Fibroblast of the aortic adventitia (primary cell): Measurements from ENCODE around the gene VTI1B. TPM values are rescaled to one million over a fixed set of nuclear protein-coding genes. Genes with fewer than 3 reads are reported as not detected.

Experiments used
- DNase-seq: peaks from one replicate; pipeline ENCODE4 v3.0.0-alpha.2; 2010; ENCODE audit warnings: low read depth
- H3K4me3 ChIP-seq: 2 replicates; pipeline ENCODE4 v1.5.1; 2011; ENCODE audit warnings: low read depth, mild to moderate bottlenecking, control low read depth, low read length, moderate library complexity
- CTCF ChIP-seq: IDR thresholded peaks from 2 replicates; pipeline ENCODE4 v1.5.1; 2011; ENCODE audit warnings: mild to moderate bottlenecking, low read length, control low read depth, inconsistent platforms; ENCODE audit not compliant: insufficient read depth
- total RNA-seq: library from RNA; depleted of rRNA; stranded (reverse); fragments of >200 nt; gene quantifications from 2 replicates; pipeline ENCODE4 v1.2.3, GENCODE V29; 2012; ENCODE audit warnings: low replicate concordance

VTI1B gene
- total RNA-seq, 1 donor: 69.0 TPM

- peak; percentile 80 for DNase-seq
- no peak for TF ChIP-seq CTCF
- no peak overlapping the region for H3K4me3 ChIP-seq
These were observed 8.6 kb downstream of the VTI1B start for GRCh38 chr14:67665868-67666267.

GRCh38 chr14:67663633-67664032 is 10.8 kb downstream of the VTI1B start:
- no peak for TF ChIP-seq CTCF
- no peak for DNase-seq
- no peak overlapping the region for H3K4me3 ChIP-seq

GRCh38 chr14:67653651-67654280 is 20.7 kb downstream of the VTI1B start:
- peak; percentile 82 for DNase-seq
- no peak for TF ChIP-seq CTCF
- H3K4me3 ChIP-seq: no peak overlapping the region

- TF ChIP-seq CTCF: no peak
- DNase-seq: no peak
- H3K4me3 ChIP-seq: no peak overlapping the region
These were observed 22.2 kb downstream of the VTI1B start for GRCh38 chr14:67652189-67652588.

- H3K4me3 ChIP-seq: no peak overlapping the region
- TF ChIP-seq CTCF: no peak
- peak; percentile 61 for DNase-seq
These were observed 23.7 kb downstream of the VTI1B start for GRCh38 chr14:67650694-67651093.

- TF ChIP-seq CTCF: no peak
- peak; percentile 15 for DNase-seq
- H3K4me3 ChIP-seq: no peak overlapping the region
These were observed 24.3 kb downstream of the VTI1B start for GRCh38 chr14:67650151-67650550.

- no peak overlapping the region for H3K4me3 ChIP-seq
- no peak for DNase-seq
- no peak for TF ChIP-seq CTCF
These were observed 28.3 kb downstream of the VTI1B start for GRCh38 chr14:67646131-67646530.
